ENCODE results near the gene SCIN.

DNA sequence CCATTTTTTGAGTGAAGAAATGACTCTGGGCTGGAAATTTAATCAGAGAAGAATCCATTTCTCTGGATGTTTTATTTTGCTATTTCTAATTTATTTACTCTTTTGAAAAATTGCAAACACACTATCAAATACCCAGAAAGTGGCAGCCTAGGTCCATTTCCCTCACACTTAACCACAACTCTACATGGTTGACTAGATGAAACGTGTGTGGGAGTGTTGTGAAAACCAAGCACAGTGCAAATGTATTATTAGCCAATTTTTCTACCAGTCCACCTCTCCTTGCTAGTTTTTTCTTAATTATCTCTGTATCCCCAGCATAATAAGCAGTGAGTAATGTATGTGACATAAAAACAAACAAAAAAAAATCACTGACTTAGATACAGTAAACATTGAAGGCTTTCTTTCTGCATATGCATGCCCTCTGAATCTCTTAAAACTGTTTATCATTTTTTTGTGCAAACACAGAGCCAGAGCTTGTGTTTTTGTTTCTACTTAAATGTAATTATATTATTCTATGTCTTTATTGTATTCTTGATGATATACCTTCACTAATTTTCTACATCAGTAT is 30.9 kb downstream of the SCIN start:
- no peak for TF ChIP-seq CTCF (IDR thresholded peaks at IDR 0.05)
- no peak for TF ChIP-seq ZFX (IDR thresholded peaks at IDR 0.05; ENCODE audit: borderline replicate concordance)
